Measurements from ENCODE around the gene MTURN. TPM values are rescaled to one million over a fixed set of nuclear protein-coding genes. Genes with fewer than 3 reads are reported as not detected.

MTURN gene
- total and polyA plus RNA-seq, 2 donors (not counting 3 experiments of a cell fraction or from before 2014, with no cell fraction given), result 4.9 to 6.6 TPM

DNA sequence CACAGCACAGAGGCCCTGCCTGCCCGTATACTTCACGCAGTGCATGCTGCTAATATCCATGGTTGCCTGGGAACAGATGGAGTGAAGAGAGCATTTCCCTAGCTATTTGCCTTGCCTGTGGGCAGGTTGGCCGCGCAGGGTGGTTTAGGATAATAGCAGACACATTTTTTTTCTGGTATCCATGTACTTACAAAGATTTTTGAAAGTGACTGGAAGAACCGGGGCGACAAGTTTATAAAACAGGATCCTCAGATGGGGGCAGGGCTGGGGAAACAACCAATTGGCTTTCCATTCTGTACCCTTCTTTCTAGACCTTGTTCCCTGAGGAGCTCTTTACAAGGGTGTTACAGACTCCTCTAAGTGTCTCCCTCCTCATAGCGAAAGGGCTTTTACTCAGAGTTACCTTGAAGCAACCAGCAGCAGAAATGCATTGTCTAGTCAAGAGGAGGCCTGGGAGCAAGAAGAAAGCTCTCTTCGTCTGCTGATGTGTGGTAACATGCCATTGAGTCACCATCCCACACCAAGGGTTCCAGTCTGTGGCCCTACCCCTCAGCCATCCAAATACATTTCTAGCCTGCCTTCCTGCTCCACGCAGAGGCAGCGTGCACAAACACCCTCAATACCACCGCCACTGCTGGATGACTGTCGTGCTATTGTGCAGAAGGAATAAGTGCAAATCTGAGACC lies 31.5 kb downstream of the MTURN start:
- intact Hi-C loops (cut with micrococcal nuclease), result no loop called here

More for the DNA sequence above, 31.5 kb downstream of the MTURN start:
- Histone ChIP-seq H3K4me1 (ENCODE audit: control insufficient read depth, extremely low read depth, insufficient read depth, low read length) (peaks cover 31% of the 10 kb centered on the region), H3K79me2 (ENCODE audit: control insufficient read depth, insufficient read depth, low read length) (no peaks in the 10 kb centered on the region), H3K9ac (replicated peaks; ENCODE audit: extremely low read depth, insufficient read depth, low read length) (no peak overlapping the region), H3K27me3 (ENCODE audit: control insufficient read depth in 2 of 2, insufficient read depth in 2 of 2, low read length in 2 of 2) (peaks cover 3 to 4% of the 10 kb centered on the region in 2 experiments), H3K9me1 (replicated peaks; ENCODE audit: control insufficient read depth, extremely low read depth, insufficient read depth, low read length) (no peaks in the 10 kb centered on the region), H3K27ac (ENCODE audit: insufficient read depth, low read depth, low read length) (no peak overlapping the region), H4K20me1 (replicated peaks; ENCODE audit: control insufficient read depth, extremely low read depth, insufficient read depth, low read length) (no peaks in the 10 kb centered on the region), H3K4me3 (replicated peaks in 1 of 3; ENCODE audit: insufficient read depth in 1 of 3, low read depth in 1 of 3, low read length in 3 of 3) (no peak overlapping the region), H3K4me2 (ENCODE audit: insufficient read depth, low read length) (no peak overlapping the region), H2AFZ (ENCODE audit: low read depth, low read length) (no peak overlapping the region), H3K36me3 (ENCODE audit: control insufficient read depth in 2 of 2, extremely low read depth in 1 of 2, insufficient read depth in 2 of 2, low read length in 2 of 2) (no peaks in the 10 kb centered on the region), H3K9me3 (replicated peaks; ENCODE audit: control insufficient read depth, insufficient read depth, low read length) (no peaks in the 10 kb centered on the region)
- ChIA-PET POLR2A (no interaction called here), CTCF (no interaction called here)
- no TSS peak for BruUV-seq (replicated peaks)
- dilution Hi-C loops (cut with MboI; ENCODE audit: extremely low pct_ligation_motif_present, low sequenced_read_pairs), result no loop called here
- DNase-seq (ENCODE audit: low read depth, low spot score) (no peak), FAIRE-seq (no peak)
- TF ChIP-seq JUN (IDR thresholded peaks at IDR 0.05; ENCODE audit: borderline replicate concordance, insufficient read depth, insufficient read length, low read depth) (no peak), GATA2 (IDR thresholded peaks at IDR 0.05; ENCODE audit: insufficient read depth, insufficient read length, low read depth, low read length) (no peak), FOS (IDR thresholded peaks at IDR 0.05; ENCODE audit: borderline replicate concordance, insufficient read depth, low read length) (no peak), MYC (IDR thresholded peaks at IDR 0.05; ENCODE audit: low read depth, low read length) (no peak), EZH2 (IDR thresholded peaks at IDR 0.05; ENCODE audit: borderline replicate concordance, low read depth, low read length, severe bottlenecking) (no peak), POLR2AphosphoS5 (IDR thresholded peaks at IDR 0.05; ENCODE audit: insufficient read depth, low read depth, low read length) (no peak)
- TF ChIP-seq, protein P1, sequence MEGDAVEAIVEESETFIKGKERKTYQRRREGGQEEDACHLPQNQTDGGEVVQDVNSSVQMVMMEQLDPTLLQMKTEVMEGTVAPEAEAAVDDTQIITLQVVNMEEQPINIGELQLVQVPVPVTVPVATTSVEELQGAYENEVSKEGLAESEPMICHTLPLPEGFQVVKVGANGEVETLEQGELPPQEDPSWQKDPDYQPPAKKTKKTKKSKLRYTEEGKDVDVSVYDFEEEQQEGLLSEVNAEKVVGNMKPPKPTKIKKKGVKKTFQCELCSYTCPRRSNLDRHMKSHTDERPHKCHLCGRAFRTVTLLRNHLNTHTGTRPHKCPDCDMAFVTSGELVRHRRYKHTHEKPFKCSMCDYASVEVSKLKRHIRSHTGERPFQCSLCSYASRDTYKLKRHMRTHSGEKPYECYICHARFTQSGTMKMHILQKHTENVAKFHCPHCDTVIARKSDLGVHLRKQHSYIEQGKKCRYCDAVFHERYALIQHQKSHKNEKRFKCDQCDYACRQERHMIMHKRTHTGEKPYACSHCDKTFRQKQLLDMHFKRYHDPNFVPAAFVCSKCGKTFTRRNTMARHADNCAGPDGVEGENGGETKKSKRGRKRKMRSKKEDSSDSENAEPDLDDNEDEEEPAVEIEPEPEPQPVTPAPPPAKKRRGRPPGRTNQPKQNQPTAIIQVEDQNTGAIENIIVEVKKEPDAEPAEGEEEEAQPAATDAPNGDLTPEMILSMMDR (IDR thresholded peaks at IDR 0.05; ENCODE audit: extremely low read depth in 1 of 2, insufficient read depth in 1 of 2, low read depth in 1 of 2, low read length in 2 of 2), result no peak
- TF ChIP-seq, protein P2, sequence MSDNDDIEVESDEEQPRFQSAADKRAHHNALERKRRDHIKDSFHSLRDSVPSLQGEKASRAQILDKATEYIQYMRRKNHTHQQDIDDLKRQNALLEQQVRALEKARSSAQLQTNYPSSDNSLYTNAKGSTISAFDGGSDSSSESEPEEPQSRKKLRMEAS (IDR thresholded peaks at IDR 0.05; ENCODE audit: insufficient read depth, insufficient read length), result no peak

Measured in endothelial cell of umbilical vein (primary cell).